ENCODE measurements around the gene KRAS. TPM values are rescaled to one million over a fixed set of nuclear protein-coding genes. Genes with fewer than 3 reads are reported as not detected.

Gene KRAS
- total RNA-seq (22.8 and 25.3 TPM in 2 replicates), polyA plus RNA-seq (7.3 and 9.1 TPM in 2 replicates), polyA minus RNA-seq (11.7 and 12.5 TPM in 2 replicates), Bru-seq, nascent RNA (percentile 85 among the genes with signal in this experiment), BruChase-seq, experiment 1, labeled RNA remaining after a 6-hour chase (percentile 87 among the genes with signal in this experiment), BruChase-seq, experiment 2, labeled RNA remaining after a 2-hour chase (percentile 86 among the genes with signal in this experiment)
- 8.5 and 9.3 TPM in 2 replicates for polyA plus RNA-seq (2011; cell fraction: cytosol; rRNA removed)
- polyA plus RNA-seq (2011; cell fraction: nucleus; rRNA removed), result 6.7 and 9.8 TPM in 2 replicates
- polyA plus RNA-seq (2012), result 14.4 and 15.9 TPM in 2 replicates
- polyA minus RNA-seq (2011; cell fraction: cytosol; rRNA and poly(A)+ RNA removed), result 8.6 TPM
- 10.0 and 14.7 TPM in 2 replicates for polyA minus RNA-seq (2011; cell fraction: nucleus; rRNA and poly(A)+ RNA removed)
- long read RNA-seq, full-length matches to known transcripts, result 34 of 51 reads
- long read RNA-seq, partial matches to known transcripts, result 1 of 51 reads
- long read RNA-seq, other reads (novel, unspliced or antisense), result 16 of 51 reads

- Histone ChIP-seq H3K9me1 (replicated peaks; ENCODE audit: control insufficient read depth, extremely low read depth, insufficient read depth, low read length) (no peaks in the 10 kb centered on the region), H3K79me2 (ENCODE audit: control insufficient read depth, insufficient read depth, low read length) (peaks cover 33% of the 10 kb centered on the region), H2AFZ (ENCODE audit: low read depth, low read length) (peak within 1 kb of the TSS; percentile 93), H3K4me3 (replicated peaks in 1 of 3; ENCODE audit: insufficient read depth in 1 of 3, low read depth in 1 of 3, low read length in 3 of 3) (peak within 1 kb of the TSS; percentile 78 to 94 (median 88)), H3K27ac (ENCODE audit: insufficient read depth, low read depth, low read length) (peak within 1 kb of the TSS; percentile 47), H3K9ac (replicated peaks; ENCODE audit: extremely low read depth, insufficient read depth, low read length) (peak within 1 kb of the TSS; percentile 75), H3K9me3 (replicated peaks; ENCODE audit: control insufficient read depth, insufficient read depth, low read length) (no peaks in the 10 kb centered on the region), H3K36me3 (ENCODE audit: control insufficient read depth in 2 of 2, extremely low read depth in 1 of 2, insufficient read depth in 2 of 2, low read length in 2 of 2) (no peaks in the 10 kb centered on the region), H4K20me1 (replicated peaks; ENCODE audit: control insufficient read depth, extremely low read depth, insufficient read depth, low read length) (peaks cover 4% of the 10 kb centered on the region), H3K4me2 (ENCODE audit: insufficient read depth, low read length) (peak within 1 kb of the TSS; percentile 82), H3K4me1 (ENCODE audit: control insufficient read depth, extremely low read depth, insufficient read depth, low read length) (peaks cover 10% of the 10 kb centered on the region), H3K27me3 (ENCODE audit: control insufficient read depth in 2 of 2, insufficient read depth in 2 of 2, low read length in 2 of 2) (peaks cover 6 to 25% of the 10 kb centered on the region in 2 experiments)
- peak; percentile 92 for FAIRE-seq
- intact Hi-C loops (cut with micrococcal nuclease) (loop anchor here (1.0 to 5.0 kb wide), 2 partner anchors 56 to 76 kb away; partner anchors contain the start of genes DNAI7 and ETFRF1), dilution Hi-C loops (cut with MboI; ENCODE audit: extremely low pct_ligation_motif_present, low sequenced_read_pairs) (no loop called here)
- POLR2A ChIA-PET, result interaction anchor here (0.6 to 1.0 kb wide), 8 partner anchors 13 to 749 kb away, joined by 3 to 11 read pairs (median 7); no protein-coding TSS in a partner anchor
- BruUV-seq (replicated peaks), result TSS peak; percentile 16
- TF ChIP-seq POLR2AphosphoS5 (IDR thresholded peaks at IDR 0.05; ENCODE audit: insufficient read depth, low read depth, low read length), result peak; percentile 54
- no peak for TF ChIP-seq FOS (IDR thresholded peaks at IDR 0.05; ENCODE audit: borderline replicate concordance, insufficient read depth, low read length)
- DNase-seq (ENCODE audit: low read depth, low spot score), result peak; percentile 97
- CTCF ChIA-PET, result interaction anchor here (1.0 kb wide), 3 partner anchors 9 to 134 kb away, joined by 4 to 28 read pairs (median 4); no protein-coding TSS in a partner anchor
Observed at GRCh38 chr12:25250744-25251730, at the start of gene KRAS. KRAS (minus strand) TSS chr12:25250929.

- DNase-seq (ENCODE audit: low read depth, low spot score) (no peak), FAIRE-seq (no peak)
- Histone ChIP-seq H3K79me2 (ENCODE audit: control insufficient read depth, insufficient read depth, low read length) (no peaks in the 10 kb centered on the region), H3K9me1 (replicated peaks; ENCODE audit: control insufficient read depth, extremely low read depth, insufficient read depth, low read length) (no peaks in the 10 kb centered on the region), H3K36me3 (ENCODE audit: control insufficient read depth in 2 of 2, extremely low read depth in 1 of 2, insufficient read depth in 2 of 2, low read length in 2 of 2) (no peaks in the 10 kb centered on the region), H3K4me1 (ENCODE audit: control insufficient read depth, extremely low read depth, insufficient read depth, low read length) (no peaks in the 10 kb centered on the region), H3K4me2 (ENCODE audit: insufficient read depth, low read length) (no peak overlapping the region), H3K9me3 (replicated peaks; ENCODE audit: control insufficient read depth, insufficient read depth, low read length) (no peaks in the 10 kb centered on the region), H3K9ac (replicated peaks; ENCODE audit: extremely low read depth, insufficient read depth, low read length) (no peak overlapping the region), H3K27ac (ENCODE audit: insufficient read depth, low read depth, low read length) (no peak overlapping the region), H3K4me3 (replicated peaks in 1 of 3; ENCODE audit: insufficient read depth in 1 of 3, low read depth in 1 of 3, low read length in 3 of 3) (no peak overlapping the region), H2AFZ (ENCODE audit: low read depth, low read length) (no peak overlapping the region), H3K27me3 (ENCODE audit: control insufficient read depth in 2 of 2, insufficient read depth in 2 of 2, low read length in 2 of 2) (peaks cover 0 to 5% of the 10 kb centered on the region in 2 experiments), H4K20me1 (replicated peaks; ENCODE audit: control insufficient read depth, extremely low read depth, insufficient read depth, low read length) (no peaks in the 10 kb centered on the region)
- TF ChIP-seq GATA2 (IDR thresholded peaks at IDR 0.05; ENCODE audit: insufficient read depth, insufficient read length, low read depth, low read length) (no peak), FOS (IDR thresholded peaks at IDR 0.05; ENCODE audit: borderline replicate concordance, insufficient read depth, low read length) (no peak), EZH2 (IDR thresholded peaks at IDR 0.05; ENCODE audit: borderline replicate concordance, low read depth, low read length, severe bottlenecking) (no peak), MYC (IDR thresholded peaks at IDR 0.05; ENCODE audit: low read depth, low read length) (no peak), POLR2AphosphoS5 (IDR thresholded peaks at IDR 0.05; ENCODE audit: insufficient read depth, low read depth, low read length) (no peak), POLR2A (IDR thresholded peaks at IDR 0.05; ENCODE audit: low read depth, low read length) (no peak), JUN (IDR thresholded peaks at IDR 0.05; ENCODE audit: borderline replicate concordance, insufficient read depth, insufficient read length, low read depth) (no peak)
- TF ChIP-seq, protein P1, sequence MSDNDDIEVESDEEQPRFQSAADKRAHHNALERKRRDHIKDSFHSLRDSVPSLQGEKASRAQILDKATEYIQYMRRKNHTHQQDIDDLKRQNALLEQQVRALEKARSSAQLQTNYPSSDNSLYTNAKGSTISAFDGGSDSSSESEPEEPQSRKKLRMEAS (IDR thresholded peaks at IDR 0.05; ENCODE audit: insufficient read depth, insufficient read length), result no peak
- TF ChIP-seq, protein P2, sequence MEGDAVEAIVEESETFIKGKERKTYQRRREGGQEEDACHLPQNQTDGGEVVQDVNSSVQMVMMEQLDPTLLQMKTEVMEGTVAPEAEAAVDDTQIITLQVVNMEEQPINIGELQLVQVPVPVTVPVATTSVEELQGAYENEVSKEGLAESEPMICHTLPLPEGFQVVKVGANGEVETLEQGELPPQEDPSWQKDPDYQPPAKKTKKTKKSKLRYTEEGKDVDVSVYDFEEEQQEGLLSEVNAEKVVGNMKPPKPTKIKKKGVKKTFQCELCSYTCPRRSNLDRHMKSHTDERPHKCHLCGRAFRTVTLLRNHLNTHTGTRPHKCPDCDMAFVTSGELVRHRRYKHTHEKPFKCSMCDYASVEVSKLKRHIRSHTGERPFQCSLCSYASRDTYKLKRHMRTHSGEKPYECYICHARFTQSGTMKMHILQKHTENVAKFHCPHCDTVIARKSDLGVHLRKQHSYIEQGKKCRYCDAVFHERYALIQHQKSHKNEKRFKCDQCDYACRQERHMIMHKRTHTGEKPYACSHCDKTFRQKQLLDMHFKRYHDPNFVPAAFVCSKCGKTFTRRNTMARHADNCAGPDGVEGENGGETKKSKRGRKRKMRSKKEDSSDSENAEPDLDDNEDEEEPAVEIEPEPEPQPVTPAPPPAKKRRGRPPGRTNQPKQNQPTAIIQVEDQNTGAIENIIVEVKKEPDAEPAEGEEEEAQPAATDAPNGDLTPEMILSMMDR (IDR thresholded peaks at IDR 0.05; ENCODE audit: extremely low read depth in 1 of 2, insufficient read depth in 1 of 2, low read depth in 1 of 2, low read length in 2 of 2), result no peak
- dilution Hi-C loops (cut with MboI; ENCODE audit: extremely low pct_ligation_motif_present, low sequenced_read_pairs), result no loop called here
- ChIA-PET CTCF (no interaction called here), POLR2A (no interaction called here)
- intact Hi-C loops (cut with micrococcal nuclease), result no loop called here
- no TSS peak for BruUV-seq (replicated peaks)
Observed at GRCh38 chr12:25296381-25296780, 45.7 kb upstream of the KRAS start.
